ENCODE results near the gene KLHL40. TPM values are rescaled to one million over a fixed set of nuclear protein-coding genes. Genes with fewer than 3 reads are reported as not detected.

Gene KLHL40
- total and polyA plus RNA-seq, 3 experiments from 2014 or later: not detected

- ChIA-PET CTCF (interaction anchor here (1.4 kb wide), 1 partner anchor 9 kb away, joined by 3 read pairs; no protein-coding TSS in a partner anchor), POLR2A (no interaction called here)
- Mint-ChIP-seq H3K36me3 (no peaks in the 10 kb centered on the region), H3K9me3 (no peaks in the 10 kb centered on the region), H3K27ac (no peak overlapping the region), H3K27me3 (peaks cover 0 to 5% of the 10 kb centered on the region in 2 donors), H3K4me1 (no peaks in the 10 kb centered on the region), H3K4me3 (no peak overlapping the region)
- H3K27me3 ChIP-seq (ENCODE audit: insufficient read depth, low read length, poor library complexity, severe bottlenecking): no peaks in the 10 kb centered on the region
- no peak for DNase-seq
- no peak overlapping the region for H3K4me3 ChIP-seq (ENCODE audit: low read length)
- no peaks in the 10 kb centered on the region for H3K9me3 ChIP-seq (ENCODE audit: low read length)
- no peaks in the 10 kb centered on the region for H3K36me3 ChIP-seq (ENCODE audit: insufficient read depth, low read length)
- H3K27ac ChIP-seq (ENCODE audit: low read depth, low read length): no peak overlapping the region
- H3K4me1 ChIP-seq (ENCODE audit: insufficient read depth, low read length): no peaks in the 10 kb centered on the region
Measured at GRCh38 chr3:42735019-42735418, 49.7 kb downstream of the KLHL40 start.

- H3K4me1 Mint-ChIP-seq: no peaks in the 10 kb centered on the region
- no peak overlapping the region for H3K4me3 Mint-ChIP-seq
- Histone ChIP-seq H3K9me3 (ENCODE audit: low read length) (no peaks in the 10 kb centered on the region), H3K27me3 (ENCODE audit: insufficient read depth, low read length, poor library complexity, severe bottlenecking) (no peaks in the 10 kb centered on the region), H3K36me3 (ENCODE audit: insufficient read depth, low read length) (no peaks in the 10 kb centered on the region), H3K27ac (ENCODE audit: low read depth, low read length) (no peak overlapping the region), H3K4me3 (ENCODE audit: low read length) (no peak overlapping the region), H3K4me1 (ENCODE audit: insufficient read depth, low read length) (no peaks in the 10 kb centered on the region)
- ChIA-PET POLR2A (no interaction called here), CTCF (interaction anchor here (1.4 kb wide), 1 partner anchor 9 kb away, joined by 3 read pairs; no protein-coding TSS in a partner anchor)
- peaks cover 0 to 7% of the 10 kb centered on the region in 2 donors for H3K27me3 Mint-ChIP-seq
- H3K36me3 Mint-ChIP-seq: no peaks in the 10 kb centered on the region
- H3K27ac Mint-ChIP-seq: no peak overlapping the region
- H3K9me3 Mint-ChIP-seq: no peaks in the 10 kb centered on the region
- DNase-seq: no peak
Measured at GRCh38 chr3:42735615-42736014, 50.3 kb downstream of the KLHL40 start.

GRCh38 chr3:42736081-42736480 is 50.7 kb downstream of the KLHL40 start:
- ChIA-PET POLR2A (no interaction called here), CTCF (no interaction called here)
- Mint-ChIP-seq H3K4me1 (no peaks in the 10 kb centered on the region), H3K27me3 (peaks cover 0 to 7% of the 10 kb centered on the region in 2 donors), H3K27ac (no peak overlapping the region), H3K4me3 (no peak overlapping the region), H3K9me3 (no peaks in the 10 kb centered on the region), H3K36me3 (no peaks in the 10 kb centered on the region)
- Histone ChIP-seq H3K4me1 (ENCODE audit: insufficient read depth, low read length) (no peaks in the 10 kb centered on the region), H3K36me3 (ENCODE audit: insufficient read depth, low read length) (no peaks in the 10 kb centered on the region), H3K9me3 (ENCODE audit: low read length) (no peaks in the 10 kb centered on the region), H3K27me3 (ENCODE audit: insufficient read depth, low read length, poor library complexity, severe bottlenecking) (no peaks in the 10 kb centered on the region), H3K27ac (ENCODE audit: low read depth, low read length) (no peak overlapping the region), H3K4me3 (ENCODE audit: low read length) (no peak overlapping the region)
- no peak for DNase-seq

GRCh38 chr3:42736531-42736930 is 51.2 kb downstream of the KLHL40 start:
- Mint-ChIP-seq H3K4me1 (no peaks in the 10 kb centered on the region), H3K9me3 (no peaks in the 10 kb centered on the region), H3K27ac (no peak overlapping the region), H3K27me3 (peaks cover 0 to 7% of the 10 kb centered on the region in 2 donors), H3K4me3 (no peak overlapping the region), H3K36me3 (no peaks in the 10 kb centered on the region)
- Histone ChIP-seq H3K27ac (ENCODE audit: low read depth, low read length) (no peak overlapping the region), H3K36me3 (ENCODE audit: insufficient read depth, low read length) (no peaks in the 10 kb centered on the region), H3K4me3 (ENCODE audit: low read length) (no peak overlapping the region), H3K27me3 (ENCODE audit: insufficient read depth, low read length, poor library complexity, severe bottlenecking) (no peaks in the 10 kb centered on the region), H3K9me3 (ENCODE audit: low read length) (no peaks in the 10 kb centered on the region), H3K4me1 (ENCODE audit: insufficient read depth, low read length) (no peaks in the 10 kb centered on the region)
- DNase-seq: no peak
- POLR2A ChIA-PET: no interaction called here
- CTCF ChIA-PET: no interaction called here

GRCh38 chr3:42739401-42740158 is 54.2 kb downstream of the KLHL40 start:
- Histone ChIP-seq H3K9me3 (ENCODE audit: low read length) (no peaks in the 10 kb centered on the region), H3K4me1 (ENCODE audit: insufficient read depth, low read length) (no peaks in the 10 kb centered on the region), H3K36me3 (ENCODE audit: insufficient read depth, low read length) (no peaks in the 10 kb centered on the region), H3K4me3 (ENCODE audit: low read length) (no peak overlapping the region), H3K27ac (ENCODE audit: low read depth, low read length) (no peak overlapping the region), H3K27me3 (ENCODE audit: insufficient read depth, low read length, poor library complexity, severe bottlenecking) (no peaks in the 10 kb centered on the region)
- H3K9me3 Mint-ChIP-seq: no peaks in the 10 kb centered on the region
- H3K27me3 Mint-ChIP-seq: peaks cover 0 to 5% of the 10 kb centered on the region in 2 donors
- H3K36me3 Mint-ChIP-seq: no peaks in the 10 kb centered on the region
- ChIA-PET POLR2A (no interaction called here), CTCF (interaction anchor here (0.6 kb wide), 1 partner anchor 12 kb away, joined by 3 read pairs; no protein-coding TSS in a partner anchor)
- no peak overlapping the region for H3K4me3 Mint-ChIP-seq
- no peak overlapping the region for H3K27ac Mint-ChIP-seq
- no peak for DNase-seq
- no peaks in the 10 kb centered on the region for H3K4me1 Mint-ChIP-seq

GRCh38 chr3:42741796-42742195 is 56.5 kb downstream of the KLHL40 start:
- no peaks in the 10 kb centered on the region for H3K36me3 ChIP-seq (ENCODE audit: insufficient read depth, low read length)
- no peak for DNase-seq
- peaks cover 8% of the 10 kb centered on the region for H3K4me1 ChIP-seq (ENCODE audit: insufficient read depth, low read length)
- Mint-ChIP-seq H3K27me3 (peaks cover 0 to 5% of the 10 kb centered on the region in 2 donors), H3K36me3 (no peaks in the 10 kb centered on the region), H3K27ac (no peak overlapping the region), H3K4me1 (peaks cover 0 to 3% (median 0%) of the 10 kb centered on the region in 3 donors), H3K4me3 (no peak overlapping the region), H3K9me3 (no peaks in the 10 kb centered on the region)
- CTCF ChIA-PET: no interaction called here
- no peaks in the 10 kb centered on the region for H3K27me3 ChIP-seq (ENCODE audit: insufficient read depth, low read length, poor library complexity, severe bottlenecking)
- no peak overlapping the region for H3K4me3 ChIP-seq (ENCODE audit: low read length)
- no peaks in the 10 kb centered on the region for H3K9me3 ChIP-seq (ENCODE audit: low read length)
- no peak overlapping the region for H3K27ac ChIP-seq (ENCODE audit: low read depth, low read length)
- POLR2A ChIA-PET: no interaction called here

Other genes starting within 250 kb of the KLHL40 start
- 1 to 10 TPM; 5.4 to 5.9 TPM for gene VIPR1, start 182.9 kb upstream of the KLHL40 start, total RNA-seq
- 12.7 TPM for gene VIPR1, start 182.9 kb upstream of the KLHL40 start, polyA plus RNA-seq
- 10 to 100 TPM; 52.6 to 53.6 TPM for gene SEC22C, start 103.6 kb upstream of the KLHL40 start, total RNA-seq
- 45.5 TPM for gene SEC22C, start 103.6 kb upstream of the KLHL40 start, polyA plus RNA-seq
- gene SS18L2, start 94.7 kb upstream of the KLHL40 start, total RNA-seq: 10 to 100 TPM; 80.4 to 80.7 TPM
- gene SS18L2, start 94.7 kb upstream of the KLHL40 start, polyA plus RNA-seq: 159 TPM
- gene NKTR, start 84.9 kb upstream of the KLHL40 start, total RNA-seq: 10 to 100 TPM; 54.1 to 58.2 TPM
- 15.8 TPM for gene NKTR, start 84.9 kb upstream of the KLHL40 start, polyA plus RNA-seq
- under 1 TPM; 0.48 to 0.60 TPM for gene ZBTB47, start 31.8 kb upstream of the KLHL40 start, total RNA-seq
- gene ZBTB47, start 31.8 kb upstream of the KLHL40 start, polyA plus RNA-seq: not detected
- gene HHATL, start 17.3 kb downstream of the KLHL40 start, total RNA-seq: not detected
- gene HHATL, start 17.3 kb downstream of the KLHL40 start, polyA plus RNA-seq: not detected
- gene CCDC13, start 87.7 kb downstream of the KLHL40 start, total RNA-seq: under 1 TPM; 0.42 to 0.44 TPM
- gene CCDC13, start 87.7 kb downstream of the KLHL40 start, polyA plus RNA-seq: 0.33 TPM
- 10 to 100 TPM; 89.3 to 93.2 TPM for gene HIGD1A, start 119.0 kb downstream of the KLHL40 start, total RNA-seq
- 101 TPM for gene HIGD1A, start 119.0 kb downstream of the KLHL40 start, polyA plus RNA-seq
- gene ACKR2, start 123.9 kb downstream of the KLHL40 start, total RNA-seq: under 1 TPM; 0.20 to 0.92 TPM
- not detected for gene ACKR2, start 123.9 kb downstream of the KLHL40 start, polyA plus RNA-seq
- gene CYP8B1, start 190.3 kb downstream of the KLHL40 start, total RNA-seq: not detected
- not detected for gene CYP8B1, start 190.3 kb downstream of the KLHL40 start, polyA plus RNA-seq
- 1 to 10 TPM; 1.1 to 1.5 TPM for gene ZNF662, start 220.6 kb downstream of the KLHL40 start, total RNA-seq
- gene ZNF662, start 220.6 kb downstream of the KLHL40 start, polyA plus RNA-seq: not detected

Measured in CD8-positive, alpha-beta memory T cell (primary cell).